A549 (cell line): ENCODE measurements around the gene TALDO1. TPM values are rescaled to one million over a fixed set of nuclear protein-coding genes. Genes with fewer than 3 reads are reported as not detected.

Experiments used
- ATAC-seq, 2 experiments: fragments of 200-7000 bp in 1 of 2; fragments of >200 bp in 1 of 2; cut with Nextera tagmentation in 1 of 2; cut with Tn5 transposase in 1 of 2; 3 replicates each; pipeline versions ENCODE4 v1.8.0 to v1.9.1; 2018 to 2020; ENCODE audit warnings: mild to moderate bottlenecking in 1 of 2, moderate library complexity in 1 of 2
- CTCF ChIA-PET: fragments of 300-600 bp; sonication (Branson Sonifier 250); formaldehyde crosslinking; extraction: SDS; loops from one replicate; lab custom pipeline; 2021; ENCODE audit warnings: antibody characterized with exemption, inconsistent platforms; lab: Yijun Ruan, JAX
- POLR2A ChIA-PET: fragments of 350-600 bp; formaldehyde crosslinking; extraction: SDS; loops from one replicate; lab custom pipeline; 2021; ENCODE audit warnings: antibody characterized with exemption, inconsistent platforms; lab: Yijun Ruan, JAX
- DNase-seq, 2 experiments: peaks; one replicate each; pipeline versions ENCODE4 v3.0.0 to v3.0.0-alpha.2; 2011 to 2016; ENCODE audit warnings: low read depth in 1 of 2, low spot score in 1 of 2
- FAIRE-seq: peaks from 2 replicates; lab custom pipeline; 2011; peaks lifted over from hg19 to GRCh38; lab: Jason Lieb, UNC
- H3K27ac ChIP-seq, 2 experiments: fragments of >200 bp; sonication (Bioruptor Twin); formaldehyde crosslinking; 3 replicates each; pipeline ENCODE4 v1.5.1; 2016 to 2017
- H3K4me1 ChIP-seq: fragments of >200 bp; sonication (Bioruptor Twin); formaldehyde crosslinking; 3 replicates; pipeline ENCODE4 v1.6.1; 2016
- H3K4me2 ChIP-seq: fragments of >200 bp; sonication (Bioruptor Twin); formaldehyde crosslinking; 3 replicates; pipeline ENCODE4 v1.6.1; 2016
- H3K4me3 ChIP-seq: fragments of >200 bp; sonication (Bioruptor Twin); formaldehyde crosslinking; 3 replicates; pipeline ENCODE4 v1.5.1; 2016
- H3K9me3 ChIP-seq: fragments of >200 bp; sonication (Bioruptor Twin); formaldehyde crosslinking; 3 replicates; pipeline ENCODE4 v1.6.1; 2016
- CHD2 ChIP-seq: fragments of 150-350 bp; IDR thresholded peaks from 2 replicates; pipeline ENCODE4 v1.6.1; 2014; ENCODE audit warnings: low read length; ENCODE audit not compliant: partially characterized antibody
- EHF ChIP-seq: fragments of 250-450 bp; sonication (Bioruptor Pico); IDR thresholded peaks from 2 replicates; pipeline ENCODE4 v1.5.0; 2020; ENCODE audit warnings: mild to moderate bottlenecking
- EHMT2 ChIP-seq: fragments of 200-600 bp; sonication (generic); IDR thresholded peaks from 2 replicates; pipeline ENCODE4 v1.6.1; 2016; ENCODE audit warnings: antibody characterized with exemption, low read depth, mild to moderate bottlenecking, moderate library complexity
- EP300 ChIP-seq, 2 experiments: fragments of >200 bp; sonication (Bioruptor Twin); formaldehyde crosslinking; IDR thresholded peaks; 2 replicates in 1 of 2; 3 replicates in 1 of 2; pipeline ENCODE4 v1.6.1; 2016 to 2017
- GATA3 ChIP-seq: IDR thresholded peaks from 2 replicates; pipeline ENCODE4 v1.6.1; 2012; ENCODE audit warnings: borderline replicate concordance
- HOXA7 ChIP-seq: fragments of 250-450 bp; sonication (Bioruptor Pico); IDR thresholded peaks from 2 replicates; pipeline ENCODE4 v1.5.0; 2020; ENCODE audit warnings: mild to moderate bottlenecking, moderate library complexity
- JUNB ChIP-seq: fragments of >200 bp; sonication (Bioruptor Twin); formaldehyde crosslinking; IDR thresholded peaks from 2 replicates; pipeline ENCODE4 v1.6.1; 2016
- MAFK ChIP-seq: fragments of 450-650 bp; IDR thresholded peaks from 2 replicates; pipeline ENCODE4 v1.6.1; 2014; ENCODE audit not compliant: partially characterized antibody
- PHF8 ChIP-seq: fragments of 200-600 bp; sonication (generic); IDR thresholded peaks from 2 replicates; pipeline ENCODE4 v1.6.1; 2016; ENCODE audit warnings: low read depth, mild to moderate bottlenecking, antibody characterized with exemption, moderate library complexity, borderline replicate concordance
- RAD21 ChIP-seq, 2 experiments: fragments of >200 bp in 1 of 2; sonication (Bioruptor Twin) in 1 of 2; formaldehyde crosslinking in 1 of 2; IDR thresholded peaks in 1 of 2; conservative IDR thresholded peaks in 1 of 2; 2 replicates in 1 of 2; 3 replicates in 1 of 2; pipeline ENCODE4 v1.6.1; 2012 to 2018; ENCODE audit warnings: inconsistent platforms in 1 of 2
- RARB ChIP-seq: fragments of 250-450 bp; sonication (Bioruptor Pico); IDR thresholded peaks from 2 replicates; pipeline ENCODE4 v1.8.0; 2021; ENCODE audit warnings: mild to moderate bottlenecking, moderate library complexity
- REST ChIP-seq: fragments of 200-600 bp; sonication (generic); IDR thresholded peaks from 2 replicates; pipeline ENCODE4 v1.6.1; 2016; ENCODE audit warnings: antibody characterized with exemption, mild to moderate bottlenecking, moderate library complexity
- RFX5 ChIP-seq: fragments of 450-650 bp; IDR thresholded peaks from 2 replicates; pipeline ENCODE4 v1.7.1; 2014; ENCODE audit warnings: antibody characterized with exemption, mild to moderate bottlenecking, moderate library complexity
- SMC3 ChIP-seq: fragments of >200 bp; sonication (Bioruptor Twin); formaldehyde crosslinking; IDR thresholded peaks from 3 replicates; pipeline ENCODE4 v1.6.1; 2018; ENCODE audit warnings: inconsistent platforms
- WGBS: methylation state at CpG from one replicate; pipeline ENCODE4 v1.1.6; 2017; ENCODE audit errors: missing lambda C conversion rate; 5-methylcytosine and 5-hydroxymethylcytosine counted together
- polyA plus RNA-seq, 4 experiments: library from polyadenylated mRNA; depleted of rRNA in 3 of 4; stranded (reverse); fragments of >200 nt; fragmentation: RNase III in 1 of 4; extraction: RNeasy Plus Mini Kit Qiagen cat#74134 plus additional on column Dnase treatment in 1 of 4; gene quantifications; 2 replicates in 3 of 4; 3 replicates in 1 of 4; pipeline ENCODE4 v1.2.3, GENCODE V29; 2011 to 2017
- TF ChIP-seq, protein P1 (sequence below): fragments of >200 bp; sonication (Bioruptor Twin); formaldehyde crosslinking; IDR thresholded peaks from 2 replicates; pipeline ENCODE4 v1.6.1; 2016
- TF ChIP-seq, protein P2 (sequence below): fragments of 450-650 bp; IDR thresholded peaks from 2 replicates; pipeline ENCODE4 v1.6.1; 2014; ENCODE audit warnings: antibody characterized with exemption

Gene TALDO1
- polyA plus RNA-seq, 2 of the 4 experiments (the other 2 are of a cell fraction), result 287 to 391 TPM

GRCh38 chr11:702462-703461, 44.5 kb upstream of the TALDO1 start:
- Histone ChIP-seq H3K4me3 (no peak overlapping the region), H3K4me1 (peaks cover 45% of the 10 kb centered on the region), H3K4me2 (no peak overlapping the region), H3K9me3 (no peaks in the 10 kb centered on the region), H3K27ac (peak overlapping the region in 1 of 2 experiments; percentile 99; a peak in 3 of 6 replicates)
- CTCF ChIA-PET, result interaction anchor here (1.2 to 26.0 kb wide), 4 partner anchors 10 to 148 kb away, joined by 3 to 599 read pairs (median 6); partner anchors contain the start of gene GATD1
- no peak for DNase-seq
- WGBS, result 80% methylated on average over 22 of the region's 26 CpGs
- POLR2A ChIA-PET, result no interaction called here
- TF ChIP-seq GATA3 (no peak), REST (no peak), EHMT2 (no peak), EHF (CRISPR knock-in tag) (no peak), HOXA7 (no peak), RARB (CRISPR knock-in tag) (no peak), SMC3 (no peak), EP300 (IDR thresholded peaks at IDR 0.05) (no peak), RAD21 (conservative IDR thresholded peaks at IDR 0.05 in 1 of 2, IDR thresholded peaks at IDR 0.05 in 1 of 2) (no peak)
- TF ChIP-seq, protein P1, sequence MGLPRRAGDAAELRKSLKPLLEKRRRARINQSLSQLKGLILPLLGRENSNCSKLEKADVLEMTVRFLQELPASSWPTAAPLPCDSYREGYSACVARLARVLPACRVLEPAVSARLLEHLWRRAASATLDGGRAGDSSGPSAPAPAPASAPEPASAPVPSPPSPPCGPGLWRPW, result no peak
- no peak for ATAC-seq
- FAIRE-seq, result no peak

DNA sequence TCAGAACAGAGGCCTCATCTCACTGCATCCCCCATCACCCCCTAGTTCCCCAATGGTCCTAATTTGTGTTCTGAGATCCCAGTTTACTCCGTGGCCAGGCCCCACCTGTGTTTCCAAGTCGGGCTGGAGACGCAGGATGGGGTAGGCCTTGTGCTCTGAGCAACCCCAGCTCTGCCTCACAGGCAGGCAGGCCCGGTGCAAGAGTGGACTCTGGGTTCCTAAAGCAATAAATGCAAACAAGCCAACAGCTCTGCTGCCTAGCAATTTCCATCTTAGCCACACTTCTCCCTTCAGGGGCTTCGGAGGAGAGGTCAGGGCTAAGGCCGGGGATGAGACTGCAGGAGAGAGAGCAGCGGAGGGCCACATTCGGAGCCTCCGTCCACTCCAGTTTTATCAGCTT, 43.8 kb upstream of the TALDO1 start:
- 89% methylated on average over 8 of the region's 9 CpGs for WGBS
- no peak for ATAC-seq
- CTCF ChIA-PET, result interaction anchor here (1.5 to 26.0 kb wide), 3 partner anchors 10 to 149 kb away, joined by 5 to 599 read pairs (median 8); no protein-coding TSS in a partner anchor
- no peak for DNase-seq
- no peak for FAIRE-seq
- no peak overlapping the region for H3K4me3 ChIP-seq
- TF ChIP-seq CHD2, result no peak
- no peak for TF ChIP-seq RFX5
- TF ChIP-seq, protein P2, sequence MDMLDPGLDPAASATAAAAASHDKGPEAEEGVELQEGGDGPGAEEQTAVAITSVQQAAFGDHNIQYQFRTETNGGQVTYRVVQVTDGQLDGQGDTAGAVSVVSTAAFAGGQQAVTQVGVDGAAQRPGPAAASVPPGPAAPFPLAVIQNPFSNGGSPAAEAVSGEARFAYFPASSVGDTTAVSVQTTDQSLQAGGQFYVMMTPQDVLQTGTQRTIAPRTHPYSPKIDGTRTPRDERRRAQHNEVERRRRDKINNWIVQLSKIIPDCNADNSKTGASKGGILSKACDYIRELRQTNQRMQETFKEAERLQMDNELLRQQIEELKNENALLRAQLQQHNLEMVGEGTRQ, result no peak
- no peak for TF ChIP-seq MAFK
- no peak for TF ChIP-seq JUNB
- no peak for TF ChIP-seq EP300 (IDR thresholded peaks at IDR 0.05)
- TF ChIP-seq PHF8, result no peak
- no peak for TF ChIP-seq SMC3
- TF ChIP-seq, all 56 proteins: peak for 0
- Histone ChIP-seq H3K9me3 (no peaks in the 10 kb centered on the region), H3K4me2 (no peak overlapping the region), H3K27ac (peak overlapping the region in 1 of 2 experiments; percentile 99; a peak in 3 of 6 replicates), H3K4me1 (peaks cover 45% of the 10 kb centered on the region)
- POLR2A ChIA-PET, result no interaction called here
